Endometrium (tissue), 2 donors: ENCODE measurements around the gene WIPF3.

Experiments
- FAIRE-seq: peaks from 2 replicates; lab custom pipeline; 2012; peaks lifted over from hg19 to GRCh38; lab: Jason Lieb, UNC
- donor health status: control.
- donor health status: control.

Gene WIPF3

GRCh38 chr7:29915481-29916215 is 109.3 kb downstream of the WIPF3 start:
- FAIRE-seq: no peak

- FAIRE-seq: no peak
Measured at GRCh38 chr7:29917641-29918040, 111.3 kb downstream of the WIPF3 start.

- no peak for FAIRE-seq
Measured at GRCh38 chr7:29918850-29919249, 112.5 kb downstream of the WIPF3 start.

GRCh38 chr7:29919790-29920189 is 113.5 kb downstream of the WIPF3 start:
- FAIRE-seq: no peak

GRCh38 chr7:29920491-29920890 is 114.2 kb downstream of the WIPF3 start:
- FAIRE-seq: no peak

GRCh38 chr7:29921404-29922010 is 115.2 kb downstream of the WIPF3 start:
- no peak for FAIRE-seq

- FAIRE-seq: no peak
Measured at GRCh38 chr7:29922921-29923700, 116.8 kb downstream of the WIPF3 start.

GRCh38 chr7:29924006-29924405 is 117.7 kb downstream of the WIPF3 start:
- FAIRE-seq: no peak

GRCh38 chr7:29924684-29925083 is 118.4 kb downstream of the WIPF3 start:
- FAIRE-seq: no peak

- FAIRE-seq: no peak
Measured at GRCh38 chr7:29926216-29926615, 119.9 kb downstream of the WIPF3 start.

- FAIRE-seq: no peak
Measured at GRCh38 chr7:29926741-29927140, 120.4 kb downstream of the WIPF3 start.

GRCh38 chr7:29929018-29929807 is 122.9 kb downstream of the WIPF3 start:
- FAIRE-seq: no peak

- no peak for FAIRE-seq
Measured at GRCh38 chr7:29935111-29935510, 128.8 kb downstream of the WIPF3 start.

- FAIRE-seq: no peak
Measured at GRCh38 chr7:29937132-29937531, 130.8 kb downstream of the WIPF3 start.

- FAIRE-seq: no peak
Measured at GRCh38 chr7:29940199-29940598, 133.9 kb downstream of the WIPF3 start.

- no peak for FAIRE-seq
Measured at GRCh38 chr7:29945259-29945809, 139.0 kb downstream of the WIPF3 start.

- FAIRE-seq: no peak
Measured at GRCh38 chr7:29946428-29947186, 140.3 kb downstream of the WIPF3 start.

- no peak for FAIRE-seq
Measured at GRCh38 chr7:29948587-29948986, 142.3 kb downstream of the WIPF3 start.

GRCh38 chr7:29950480-29950879 is 144.2 kb downstream of the WIPF3 start:
- FAIRE-seq: no peak

- no peak for FAIRE-seq
Measured at GRCh38 chr7:29951206-29951605, 144.9 kb downstream of the WIPF3 start.

- FAIRE-seq: no peak
Measured at GRCh38 chr7:29953726-29954347, 147.5 kb downstream of the WIPF3 start.
